A549 (cell line): ENCODE measurements around the gene ZDHHC9. TPM values are rescaled to one million over a fixed set of nuclear protein-coding genes. Genes with fewer than 3 reads are reported as not detected.

ENCODE experiments used
- ATAC-seq, 2 experiments: fragments of 200-7000 bp in 1 of 2; fragments of >200 bp in 1 of 2; cut with Nextera tagmentation in 1 of 2; cut with Tn5 transposase in 1 of 2; 3 replicates each; pipeline versions ENCODE4 v1.8.0 to v1.9.1; 2018 to 2020; ENCODE audit warnings: mild to moderate bottlenecking in 1 of 2, moderate library complexity in 1 of 2
- CTCF ChIA-PET: fragments of 300-600 bp; sonication (Branson Sonifier 250); formaldehyde crosslinking; extraction: SDS; loops from one replicate; lab custom pipeline; 2021; ENCODE audit warnings: antibody characterized with exemption, inconsistent platforms; lab: Yijun Ruan, JAX
- POLR2A ChIA-PET: fragments of 350-600 bp; formaldehyde crosslinking; extraction: SDS; loops from one replicate; lab custom pipeline; 2021; ENCODE audit warnings: antibody characterized with exemption, inconsistent platforms; lab: Yijun Ruan, JAX
- DNase-seq, 2 experiments: peaks; one replicate each; pipeline versions ENCODE4 v3.0.0 to v3.0.0-alpha.2; 2011 to 2016; ENCODE audit warnings: low read depth in 1 of 2, low spot score in 1 of 2
- FAIRE-seq: peaks from 2 replicates; lab custom pipeline; 2011; peaks lifted over from hg19 to GRCh38; lab: Jason Lieb, UNC
- H3K27ac ChIP-seq, 2 experiments: fragments of >200 bp; sonication (Bioruptor Twin); formaldehyde crosslinking; 3 replicates each; pipeline ENCODE4 v1.5.1; 2016 to 2017
- H3K4me1 ChIP-seq: fragments of >200 bp; sonication (Bioruptor Twin); formaldehyde crosslinking; 3 replicates; pipeline ENCODE4 v1.6.1; 2016
- H3K4me2 ChIP-seq: fragments of >200 bp; sonication (Bioruptor Twin); formaldehyde crosslinking; 3 replicates; pipeline ENCODE4 v1.6.1; 2016
- H3K4me3 ChIP-seq: fragments of >200 bp; sonication (Bioruptor Twin); formaldehyde crosslinking; 3 replicates; pipeline ENCODE4 v1.5.1; 2016
- H3K9me3 ChIP-seq: fragments of >200 bp; sonication (Bioruptor Twin); formaldehyde crosslinking; 3 replicates; pipeline ENCODE4 v1.6.1; 2016
- ATOH8 ChIP-seq: fragments of 250-450 bp; sonication (Bioruptor Pico); IDR thresholded peaks from 2 replicates; pipeline ENCODE4 v1.5.0; 2020; ENCODE audit warnings: low read depth, mild to moderate bottlenecking, moderate library complexity
- CEBPB ChIP-seq, 2 experiments: fragments of >200 bp in 1 of 2; sonication (Bioruptor Twin) in 1 of 2; formaldehyde crosslinking in 1 of 2; IDR thresholded peaks; 2 replicates each; pipeline ENCODE4 v1.6.1; 2012 to 2016
- CHD2 ChIP-seq: fragments of 150-350 bp; IDR thresholded peaks from 2 replicates; pipeline ENCODE4 v1.6.1; 2014; ENCODE audit warnings: low read length; ENCODE audit not compliant: partially characterized antibody
- CTCF ChIP-seq: fragments of >200 bp; sonication (Bioruptor Twin); formaldehyde crosslinking; IDR thresholded peaks from 3 replicates; pipeline ENCODE4 v1.5.1; 2016
- EHF ChIP-seq: fragments of 250-450 bp; sonication (Bioruptor Pico); IDR thresholded peaks from 2 replicates; pipeline ENCODE4 v1.5.0; 2020; ENCODE audit warnings: mild to moderate bottlenecking
- ESRRA ChIP-seq: fragments of 150-350 bp; IDR thresholded peaks from 2 replicates; pipeline ENCODE4 v1.6.1; 2014; ENCODE audit warnings: mild to moderate bottlenecking, low read length, borderline replicate concordance
- FOSB ChIP-seq: fragments of 250-450 bp; sonication (Bioruptor Pico); IDR thresholded peaks from 2 replicates; pipeline ENCODE4 v1.5.0; 2020; ENCODE audit warnings: mild to moderate bottlenecking, moderate library complexity
- FOSL2 ChIP-seq, 2 experiments: fragments of 450-650 bp in 1 of 2; fragments of >200 bp in 1 of 2; sonication (Bioruptor Twin) in 1 of 2; formaldehyde crosslinking; IDR thresholded peaks; 2 replicates each; pipeline versions ENCODE4 v1.5.0 to v1.6.1; 2016 to 2020; ENCODE audit warnings: mild to moderate bottlenecking in 1 of 2, moderate library complexity in 1 of 2
- FOXS1 ChIP-seq: fragments of 250-450 bp; sonication (Bioruptor Pico); IDR thresholded peaks from 2 replicates; pipeline ENCODE4 v1.5.0; 2020; ENCODE audit warnings: mild to moderate bottlenecking, moderate library complexity
- HOXA7 ChIP-seq: fragments of 250-450 bp; sonication (Bioruptor Pico); IDR thresholded peaks from 2 replicates; pipeline ENCODE4 v1.5.0; 2020; ENCODE audit warnings: mild to moderate bottlenecking, moderate library complexity
- HOXB13 ChIP-seq: fragments of 250-450 bp; sonication (Bioruptor Pico); IDR thresholded peaks from 2 replicates; pipeline ENCODE4 v1.5.0; 2020; ENCODE audit warnings: low read depth, mild to moderate bottlenecking, moderate library complexity
- MAZ ChIP-seq: fragments of 150-350 bp; IDR thresholded peaks from 2 replicates; pipeline ENCODE4 v1.6.1; 2014; ENCODE audit warnings: antibody characterized with exemption, low read depth, low read length, borderline replicate concordance
- NFE2L2 ChIP-seq: fragments of 150-350 bp; conservative IDR thresholded peaks from 2 replicates; pipeline ENCODE4 v1.6.1; 2014; ENCODE audit warnings: low read length
- NPAS2 ChIP-seq: fragments of 250-450 bp; sonication (Bioruptor Pico); IDR thresholded peaks from 2 replicates; pipeline ENCODE4 v1.8.0; 2022; ENCODE audit warnings: mild to moderate bottlenecking, moderate library complexity, borderline replicate concordance
- NR3C1 ChIP-seq: fragments of >200 bp; sonication (Bioruptor Twin); formaldehyde crosslinking; IDR thresholded peaks from 3 replicates; pipeline ENCODE4 v1.6.1; 2017
- PHF8 ChIP-seq: fragments of 200-600 bp; sonication (generic); IDR thresholded peaks from 2 replicates; pipeline ENCODE4 v1.6.1; 2016; ENCODE audit warnings: low read depth, mild to moderate bottlenecking, antibody characterized with exemption, moderate library complexity, borderline replicate concordance
- TFCP2L1 ChIP-seq: fragments of 250-450 bp; sonication (Bioruptor Pico); IDR thresholded peaks from 2 replicates; pipeline ENCODE4 v1.5.0; 2021; ENCODE audit warnings: mild to moderate bottlenecking
- TP53 ChIP-seq: fragments of 250-450 bp; sonication (Bioruptor Pico); IDR thresholded peaks from 2 replicates; pipeline ENCODE4 v1.5.0; 2021; ENCODE audit warnings: mild to moderate bottlenecking, moderate library complexity
- ZFP36 ChIP-seq: fragments of 450-650 bp; IDR thresholded peaks from 2 replicates; pipeline ENCODE4 v1.6.1; 2014; ENCODE audit warnings: borderline replicate concordance; ENCODE audit not compliant: partially characterized antibody
- ZNF302 ChIP-seq: fragments of 250-450 bp; sonication (Bioruptor Pico); IDR thresholded peaks from 2 replicates; pipeline ENCODE4 v1.9.0; 2021; ENCODE audit warnings: inconsistent platforms, mild to moderate bottlenecking, moderate library complexity
- ZSCAN20 ChIP-seq: fragments of 250-450 bp; sonication (Bioruptor Pico); IDR thresholded peaks from 2 replicates; pipeline ENCODE4 v1.8.0; 2022; ENCODE audit warnings: mild to moderate bottlenecking, moderate library complexity
- WGBS: methylation state at CpG from one replicate; pipeline ENCODE4 v1.1.6; 2017; ENCODE audit errors: missing lambda C conversion rate; 5-methylcytosine and 5-hydroxymethylcytosine counted together
- polyA plus RNA-seq, 4 experiments: library from polyadenylated mRNA; depleted of rRNA in 3 of 4; stranded (reverse); fragments of >200 nt; fragmentation: RNase III in 1 of 4; extraction: RNeasy Plus Mini Kit Qiagen cat#74134 plus additional on column Dnase treatment in 1 of 4; gene quantifications; 2 replicates in 3 of 4; 3 replicates in 1 of 4; pipeline ENCODE4 v1.2.3, GENCODE V29; 2011 to 2017

Gene ZDHHC9
- polyA plus RNA-seq, 2 of the 4 experiments (the other 2 are of a cell fraction) = 20.2 to 50.6 TPM

GRCh38 chrX:129785160-129785947 lies 58.3 kb downstream of the ZDHHC9 start:
- TF ChIP-seq CHD2 (no peak), NPAS2 (CRISPR knock-in tag) (no peak), MAZ (no peak), NR3C1 (no peak), TFCP2L1 (CRISPR knock-in tag) (no peak), ZSCAN20 (no peak), CEBPB (IDR thresholded peaks at IDR 0.05) (no peak), FOSL2 (IDR thresholded peaks at IDR 0.05) (no peak), FOSL2 (CRISPR knock-in tag; IDR thresholded peaks at IDR 0.05) (no peak), ZNF302 (CRISPR knock-in tag) (no peak), NFE2L2 (no peak), TP53 (no peak)
- FAIRE-seq = no peak
- H3K9me3 ChIP-seq = no peaks in the 10 kb centered on the region
- no peaks in the 10 kb centered on the region for H3K4me1 ChIP-seq
- ATAC-seq = no peak
- WGBS = 71% methylated on average over 10 of the region's 11 CpGs
- no peak overlapping the region for H3K27ac ChIP-seq
- H3K4me3 ChIP-seq = no peak overlapping the region
- no peak for DNase-seq
- H3K4me2 ChIP-seq = no peak overlapping the region
- ChIA-PET POLR2A (no interaction called here), CTCF (no interaction called here)

GRCh38 chrX:129784371-129784770 lies 59.3 kb downstream of the ZDHHC9 start:
- Histone ChIP-seq H3K4me2 (no peak overlapping the region), H3K4me1 (no peaks in the 10 kb centered on the region), H3K9me3 (no peaks in the 10 kb centered on the region), H3K4me3 (no peak overlapping the region), H3K27ac (no peak overlapping the region)
- TF ChIP-seq ATOH8 (CRISPR knock-in tag) = no peak
- TF ChIP-seq TFCP2L1 (CRISPR knock-in tag) = no peak
- TF ChIP-seq FOSB = no peak
- no peak for TF ChIP-seq EHF (CRISPR knock-in tag)
- TF ChIP-seq ESRRA = no peak
- no peak for ATAC-seq
- no peak for DNase-seq
- POLR2A ChIA-PET = no interaction called here
- CTCF ChIA-PET = no interaction called here
- FAIRE-seq = no peak
- 78% methylated on average over 7 of the region's 7 CpGs for WGBS

- 62% methylated on average over 11 of the region's 11 CpGs for WGBS
- no peak overlapping the region for H3K27ac ChIP-seq
- H3K4me2 ChIP-seq = no peak overlapping the region
- no peaks in the 10 kb centered on the region for H3K9me3 ChIP-seq
- DNase-seq (no peak), FAIRE-seq (no peak), ATAC-seq (no peak)
- no peaks in the 10 kb centered on the region for H3K4me1 ChIP-seq
- no peak overlapping the region for H3K4me3 ChIP-seq
- POLR2A ChIA-PET = interaction anchor here (0.5 kb wide), 1 partner anchor 9 kb away, joined by 4 read pairs; no protein-coding TSS in a partner anchor
- CTCF ChIA-PET = interaction anchor here (0.6 to 0.7 kb wide), 2 partner anchors 39 to 46 kb away, joined by 3 read pairs; no protein-coding TSS in a partner anchor
- no peak for TF ChIP-seq HOXB13 (CRISPR knock-in tag)
These were observed 60.4 kb downstream of the ZDHHC9 start for GRCh38 chrX:129783291-129783713.

GRCh38 chrX:129782706-129783105 lies 61.0 kb downstream of the ZDHHC9 start:
- WGBS = 50% methylated on average over 4 of the region's 4 CpGs
- POLR2A ChIA-PET = no interaction called here

More at GRCh38 chrX:129782706-129783105, 61.0 kb downstream of the ZDHHC9 start:
- no peak for DNase-seq
- FAIRE-seq = no peak
- no peaks in the 10 kb centered on the region for H3K4me1 ChIP-seq
- no peaks in the 10 kb centered on the region for H3K9me3 ChIP-seq
- no peak for ATAC-seq
- CTCF ChIA-PET = interaction anchor here (0.6 to 0.7 kb wide), 2 partner anchors 45 to 893 kb away, joined by 3 to 5 read pairs; no protein-coding TSS in a partner anchor
- H3K27ac ChIP-seq = no peak overlapping the region
- TF ChIP-seq NFE2L2 = no peak
- no peak for TF ChIP-seq TFCP2L1 (CRISPR knock-in tag)
- no peak for TF ChIP-seq MAZ
- no peak for TF ChIP-seq ZFP36
- TF ChIP-seq HOXB13 (CRISPR knock-in tag) = no peak
- no peak for TF ChIP-seq HOXA7 (CRISPR knock-in tag)
- TF ChIP-seq PHF8 = no peak
- no peak for TF ChIP-seq CTCF
- TF ChIP-seq FOXS1 (CRISPR knock-in tag) = no peak
- TF ChIP-seq, all 56 proteins: peak for 0
- no peak overlapping the region for H3K4me3 ChIP-seq
- no peak overlapping the region for H3K4me2 ChIP-seq
